GM20000 (cell line): ENCODE results near the gene ZNF236.

ENCODE experiments used
- DNase-seq: peaks from one replicate; pipeline ENCODE4 v3.0.0; 2012; ENCODE audit warnings: low spot score
- CTCF ChIP-seq: IDR thresholded peaks from 2 replicates; pipeline ENCODE4 v1.5.1; 2012; ENCODE audit warnings: mild to moderate bottlenecking, control low read depth; ENCODE audit errors: extremely low read depth, missing control alignments

ZNF236 gene

GRCh38 chr18:76791642-76792041 is 30.7 kb upstream of the ZNF236 start:
- DNase-seq = no peak
- no peak for TF ChIP-seq CTCF

- no peak for DNase-seq
- no peak for TF ChIP-seq CTCF
These were observed 28.0 kb upstream of the ZNF236 start for GRCh38 chr18:76794326-76794725.

GRCh38 chr18:76801567-76802505 is 20.5 kb upstream of the ZNF236 start:
- DNase-seq = peak; percentile 89
- peak; percentile 84 for TF ChIP-seq CTCF

GRCh38 chr18:76803413-76803812 is 18.9 kb upstream of the ZNF236 start:
- no peak for TF ChIP-seq CTCF
- DNase-seq = no peak

- TF ChIP-seq CTCF = peak; percentile 60
- DNase-seq = peak; percentile 79
These were observed 18.5 kb upstream of the ZNF236 start for GRCh38 chr18:76803814-76804213.

GRCh38 chr18:76805221-76805620 is 17.1 kb upstream of the ZNF236 start:
- DNase-seq = no peak
- TF ChIP-seq CTCF = no peak

- DNase-seq = no peak
- no peak for TF ChIP-seq CTCF
These were observed 16.1 kb upstream of the ZNF236 start for GRCh38 chr18:76806301-76806700.
